GM18951 (cell line): Measurements from ENCODE around the gene SLC38A1.
"Not testable (repeated sequence)": the region's sequence is repeated elsewhere in the genome, so short reads cannot be mapped to it uniquely, and the experiment has no call there.

Source experiments
- POLR2A ChIP-seq: IDR thresholded peaks from 4 replicates; pipeline ENCODE4 v1.6.1; 2011; ENCODE audit warnings: mild to moderate bottlenecking; ENCODE audit not compliant: insufficient read length, insufficient read depth; ENCODE audit errors: extremely low read depth
- in situ Hi-C: fragments of 300-500 bp; cut with MboI; formaldehyde crosslinking; loops from one replicate; pipeline ENCODE4 v1.12.0; 2022; ENCODE audit warnings: low sequenced_read_pairs, mixed read lengths, inconsistent platforms; ENCODE audit not compliant: unreplicated experiment

The SLC38A1 gene

GRCh38 chr12:46268583-46269428 is at the start of gene SLC38A1:
Gene SLC38A1 (minus strand): TSS chr12:46269043. CDS start chr12:46239800, 29,243 bp downstream.
- in situ Hi-C loops = no loop called here
- TF ChIP-seq POLR2A = peak; percentile 77

- TF ChIP-seq POLR2A = no peak
- in situ Hi-C loops = no loop called here
These were observed 49.2 kb upstream of the SLC38A1 start for GRCh38 chr12:46318037-46318436.

GRCh38 chr12:46304070-46304469 is 35.2 kb upstream of the SLC38A1 start:
- in situ Hi-C loops = loop anchor here (10.0 kb wide), 1 partner anchor 149 kb away; no protein-coding TSS in a partner anchor
- no peak for TF ChIP-seq POLR2A

- in situ Hi-C loops = loop anchor here (10.0 kb wide), 1 partner anchor 148 kb away; no protein-coding TSS in a partner anchor
- TF ChIP-seq POLR2A = no peak
These were observed 34.3 kb upstream of the SLC38A1 start for GRCh38 chr12:46303039-46303666.

- in situ Hi-C loops = loop anchor here (10.0 kb wide), 1 partner anchor 146 kb away; no protein-coding TSS in a partner anchor
- no peak for TF ChIP-seq POLR2A
These were observed 32.1 kb upstream of the SLC38A1 start for GRCh38 chr12:46300910-46301309.

GRCh38 chr12:46299851-46300250 is 31.0 kb upstream of the SLC38A1 start:
- TF ChIP-seq POLR2A = no peak
- in situ Hi-C loops = loop anchor here (10.0 kb wide), 1 partner anchor 145 kb away; no protein-coding TSS in a partner anchor

GRCh38 chr12:46298261-46298660 is 29.4 kb upstream of the SLC38A1 start:
- TF ChIP-seq POLR2A = no peak
- in situ Hi-C loops = no loop called here

- in situ Hi-C loops = no loop called here
- TF ChIP-seq POLR2A = no peak
These were observed 28.0 kb upstream of the SLC38A1 start for GRCh38 chr12:46296822-46297221.

- in situ Hi-C loops = no loop called here
These were observed 24.0 kb upstream of the SLC38A1 start for GRCh38 chr12:46292754-46293402.

GRCh38 chr12:46291953-46292352 is 23.1 kb upstream of the SLC38A1 start:
- in situ Hi-C loops = not testable (repeated sequence)

More at GRCh38 chr12:46292754-46293402, 24.0 kb upstream of the SLC38A1 start:
- no peak for TF ChIP-seq POLR2A

GRCh38 chr12:46285177-46285576 is 16.3 kb upstream of the SLC38A1 start:
- in situ Hi-C loops = not testable (repeated sequence)

GRCh38 chr12:46282829-46283228 is 14.0 kb upstream of the SLC38A1 start:
- in situ Hi-C loops = no loop called here
- no peak for TF ChIP-seq POLR2A

GRCh38 chr12:46276756-46277155 is 7.9 kb upstream of the SLC38A1 start:
- no peak for TF ChIP-seq POLR2A
- in situ Hi-C loops = no loop called here

- in situ Hi-C loops = no loop called here
- no peak for TF ChIP-seq POLR2A
These were observed 3.0 kb upstream of the SLC38A1 start for GRCh38 chr12:46271863-46272262.
